ENCODE data around the gene MYO7A.
A peak's percentile ranks its signal among the peaks of the same experiment; 100 is the strongest.

MYO7A gene

GRCh38 chr11:77138106-77138649 lies 10.1 kb downstream of the MYO7A start:
- H3K4me3 ChIP-seq (ENCODE audit: low read depth, low read length): no peak overlapping the region
- DNase-seq (ENCODE audit: low read depth, low spot score): no peak
- no peak for TF ChIP-seq CTCF (IDR thresholded peaks at IDR 0.05; ENCODE audit: low read depth, low read length)
- in situ Hi-C loops (cut with HindIII; ENCODE audit: low sequenced_read_pairs): no loop called here

- H3K4me3 ChIP-seq (ENCODE audit: low read depth, low read length): no peak overlapping the region
- TF ChIP-seq CTCF (IDR thresholded peaks at IDR 0.05; ENCODE audit: low read depth, low read length): no peak
- no peak for DNase-seq (ENCODE audit: low read depth, low spot score)
- in situ Hi-C loops (cut with HindIII; ENCODE audit: low sequenced_read_pairs): no loop called here
Observed at GRCh38 chr11:77139201-77139600, 11.2 kb downstream of the MYO7A start.

GRCh38 chr11:77140231-77140851 lies 12.3 kb downstream of the MYO7A start:
- no peak for TF ChIP-seq CTCF (IDR thresholded peaks at IDR 0.05; ENCODE audit: low read depth, low read length)
- in situ Hi-C loops (cut with HindIII; ENCODE audit: low sequenced_read_pairs): no loop called here
- H3K4me3 ChIP-seq (ENCODE audit: low read depth, low read length): no peak overlapping the region
- no peak for DNase-seq (ENCODE audit: low read depth, low spot score)

GRCh38 chr11:77141034-77141433 lies 13.0 kb downstream of the MYO7A start:
- in situ Hi-C loops (cut with HindIII; ENCODE audit: low sequenced_read_pairs): no loop called here
- peak; percentile 55 for DNase-seq (ENCODE audit: low read depth, low spot score)
- TF ChIP-seq CTCF (IDR thresholded peaks at IDR 0.05; ENCODE audit: low read depth, low read length): no peak
- no peak overlapping the region for H3K4me3 ChIP-seq (ENCODE audit: low read depth, low read length)

GRCh38 chr11:77141475-77141874 lies 13.4 kb downstream of the MYO7A start:
- no peak overlapping the region for H3K4me3 ChIP-seq (ENCODE audit: low read depth, low read length)
- TF ChIP-seq CTCF (IDR thresholded peaks at IDR 0.05; ENCODE audit: low read depth, low read length): no peak

GRCh38 chr11:77142091-77142975 lies 14.3 kb downstream of the MYO7A start:
- no peak for DNase-seq (ENCODE audit: low read depth, low spot score)
- in situ Hi-C loops (cut with HindIII; ENCODE audit: low sequenced_read_pairs): no loop called here
- no peak for TF ChIP-seq CTCF (IDR thresholded peaks at IDR 0.05; ENCODE audit: low read depth, low read length)
- no peak overlapping the region for H3K4me3 ChIP-seq (ENCODE audit: low read depth, low read length)

More at GRCh38 chr11:77141475-77141874, 13.4 kb downstream of the MYO7A start:
- in situ Hi-C loops (cut with HindIII; ENCODE audit: low sequenced_read_pairs): no loop called here
- DNase-seq (ENCODE audit: low read depth, low spot score): no peak
